ENCODE measurements around the gene POU2F2. TPM values are rescaled to one million over a fixed set of nuclear protein-coding genes. Genes with fewer than 3 reads are reported as not detected.

The POU2F2 gene
- total RNA-seq, 4 donors from 2014 or later, result 0.93 to 1.8 (median 1.5) TPM

DNA sequence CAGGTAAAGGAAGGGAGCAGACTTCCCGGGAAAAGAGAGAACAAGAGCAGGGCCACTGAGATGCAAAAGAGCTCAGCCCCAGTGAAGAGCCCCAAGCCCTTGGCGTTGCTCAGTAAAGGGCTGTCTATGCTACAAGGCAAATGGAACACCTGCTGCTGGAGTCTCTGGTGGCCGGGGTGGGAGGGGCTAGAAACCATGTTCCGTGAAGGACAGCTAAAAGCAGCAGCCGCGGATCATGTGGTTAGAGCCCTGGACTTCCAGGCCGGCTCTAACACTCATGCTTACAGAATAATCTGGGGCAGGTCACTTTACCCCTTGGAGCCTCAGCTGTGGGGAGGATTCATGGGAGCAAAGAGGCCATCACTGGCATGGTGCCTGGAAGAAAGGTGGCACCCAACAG is 17.8 kb downstream of the POU2F2 start:
- Histone ChIP-seq H3K36me3 (no peaks in the 10 kb centered on the region), H3K27ac (peak overlapping the region in 2 of 4 donors; percentile 52 to 72), H3K4me1 (peaks cover 0 to 14% (median 3%) of the 10 kb centered on the region in 3 donors), H3K27me3 (peaks cover 9% of the 10 kb centered on the region), H3K9me3 (no peaks in the 10 kb centered on the region), H3K4me3 (no peak overlapping the region)
- no peak for ATAC-seq
- WGBS, 2 donors (ENCODE audit: low coverage in 1 of 2), result 20 to 50% methylated on average over 1 to 7 of the region's 7 CpGs
- TF ChIP-seq CTCF (IDR thresholded peaks at IDR 0.05) (no peak), POLR2A (IDR thresholded peaks at IDR 0.05) (no peak), POLR2AphosphoS5 (IDR thresholded peaks at IDR 0.05) (no peak), EP300 (IDR thresholded peaks at IDR 0.05) (no peak)

DNA sequence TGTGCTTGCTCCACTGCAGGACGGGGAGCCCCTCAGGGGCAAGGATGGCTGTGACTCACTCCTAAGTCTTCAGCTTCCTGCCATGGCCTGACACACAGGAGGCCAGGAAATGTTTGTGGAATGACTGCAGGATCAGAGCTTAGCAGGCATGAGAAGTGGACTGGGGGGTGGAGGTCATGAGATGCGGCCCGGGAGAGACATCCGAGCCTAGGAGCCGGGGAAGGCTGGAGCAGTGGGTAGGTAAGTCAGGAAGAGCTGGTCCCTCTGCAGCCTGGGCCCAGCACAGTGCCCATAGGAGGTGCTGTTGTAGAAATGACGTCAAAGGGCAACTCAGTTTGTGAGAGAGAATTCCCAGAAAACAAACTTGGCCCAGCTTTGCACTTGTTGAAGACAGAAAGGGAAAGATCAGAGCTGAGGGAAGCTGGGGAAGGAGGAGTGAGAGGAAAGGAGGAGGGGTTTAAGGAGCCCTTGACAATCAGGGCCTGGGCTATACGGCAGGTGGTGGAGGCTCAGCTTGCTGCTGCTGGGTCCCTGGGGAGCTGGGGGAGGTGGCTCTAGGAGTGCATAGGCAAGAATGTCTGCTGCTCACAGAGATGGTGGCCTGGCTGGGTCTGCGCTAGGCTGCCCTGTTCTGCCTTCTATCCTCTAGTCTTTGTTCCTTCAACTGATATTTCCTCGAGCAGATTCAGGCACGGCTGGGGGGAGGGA is 18.5 kb downstream of the POU2F2 start:
- H3K4me1 ChIP-seq, result peaks cover 0 to 14% (median 3%) of the 10 kb centered on the region in 3 donors
- H3K27ac ChIP-seq, result peak overlapping the region in 2 of 4 donors; percentile 52 to 72
- peak; percentile 84 for ATAC-seq
- no peak overlapping the region for H3K4me3 ChIP-seq
- WGBS, 2 donors (ENCODE audit: low coverage in 1 of 2), result 33 to 37% methylated on average over 6 to 9 of the region's 10 CpGs
- peaks cover 12% of the 10 kb centered on the region for H3K27me3 ChIP-seq
- H3K36me3 ChIP-seq, result no peaks in the 10 kb centered on the region
- no peaks in the 10 kb centered on the region for H3K9me3 ChIP-seq
- TF ChIP-seq POLR2A (IDR thresholded peaks at IDR 0.05) (no peak), CTCF (IDR thresholded peaks at IDR 0.05) (no peak), EP300 (IDR thresholded peaks at IDR 0.05) (no peak), POLR2AphosphoS5 (IDR thresholded peaks at IDR 0.05) (no peak)

DNA sequence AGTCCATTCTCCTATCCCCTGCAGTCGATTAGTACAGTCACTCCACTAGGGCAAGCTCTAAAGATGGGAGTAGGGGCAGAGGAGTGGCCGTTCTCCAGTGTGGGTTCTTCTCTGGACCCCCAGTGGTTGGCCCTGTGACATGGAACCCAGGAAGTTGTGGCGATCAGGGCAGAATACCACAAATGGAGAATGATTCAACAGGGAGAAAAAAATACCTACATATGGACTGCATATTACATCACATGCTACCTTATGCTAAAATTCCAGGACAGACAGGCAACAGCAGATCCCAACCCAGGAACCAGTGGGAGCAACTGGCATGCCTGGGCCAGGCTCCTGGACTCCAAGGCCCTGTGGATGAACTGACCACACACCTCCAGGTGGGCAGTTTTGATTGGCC is 20.4 kb downstream of the POU2F2 start:
- Histone ChIP-seq H3K36me3 (no peaks in the 10 kb centered on the region), H3K27me3 (peaks cover 31% of the 10 kb centered on the region), H3K4me1 (peaks cover 0 to 14% (median 3%) of the 10 kb centered on the region in 3 donors), H3K4me3 (no peak overlapping the region), H3K27ac (no peak overlapping the region), H3K9me3 (no peaks in the 10 kb centered on the region)
- WGBS, 2 donors (ENCODE audit: low coverage in 1 of 2), result 63 to 100% methylated on average over 1 to 3 of the region's 3 CpGs
- TF ChIP-seq EP300 (IDR thresholded peaks at IDR 0.05), result no peak
- TF ChIP-seq POLR2A (IDR thresholded peaks at IDR 0.05), result no peak
- no peak for ATAC-seq

- WGBS, 2 donors (ENCODE audit: low coverage in 1 of 2), result 67 to 90% methylated on average over 1 of the region's 1 CpG
- TF ChIP-seq CTCF (IDR thresholded peaks at IDR 0.05), result no peak
- TF ChIP-seq POLR2AphosphoS5 (IDR thresholded peaks at IDR 0.05), result no peak
- H3K27me3 ChIP-seq, result peaks cover 35% of the 10 kb centered on the region
- H3K36me3 ChIP-seq, result no peaks in the 10 kb centered on the region
- H3K9me3 ChIP-seq, result no peaks in the 10 kb centered on the region
- H3K27ac ChIP-seq, result no peak overlapping the region
- no peak for ATAC-seq
- no peak overlapping the region for H3K4me3 ChIP-seq
- peaks cover 0 to 14% (median 3%) of the 10 kb centered on the region in 3 donors for H3K4me1 ChIP-seq
Observed at GRCh38 chr19:42111384-42111783, 20.9 kb downstream of the POU2F2 start.

DNA sequence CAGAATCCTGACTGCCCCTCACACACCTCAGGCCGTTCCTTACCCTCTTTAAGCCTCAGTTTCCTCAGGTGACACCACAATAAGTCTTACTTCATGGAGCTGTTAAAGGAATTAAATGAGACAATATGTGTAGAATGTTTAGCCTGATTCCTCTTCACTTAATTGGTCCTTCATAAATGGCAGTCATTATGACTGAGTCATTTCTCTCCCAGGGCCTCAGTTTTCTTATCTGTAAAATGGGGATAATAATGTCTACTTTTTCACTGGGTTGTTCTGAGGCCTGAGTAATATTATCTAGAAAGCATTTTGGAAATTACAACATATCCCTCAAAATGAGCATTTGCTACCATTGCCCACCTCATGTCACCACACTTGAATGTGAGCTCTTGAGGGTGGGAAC is 21.6 kb downstream of the POU2F2 start:
- 25% methylated on average over 1 of the region's 1 CpG; no CpG with 5 or more reads in 1 of the 2 donors for WGBS, 2 donors (ENCODE audit: low coverage in 1 of 2)

More for the DNA sequence above, 21.6 kb downstream of the POU2F2 start:
- H3K9me3 ChIP-seq, result no peaks in the 10 kb centered on the region
- peaks cover 40% of the 10 kb centered on the region for H3K27me3 ChIP-seq
- peaks cover 0 to 14% (median 3%) of the 10 kb centered on the region in 3 donors for H3K4me1 ChIP-seq
- H3K27ac ChIP-seq, result no peak overlapping the region
- no peak overlapping the region for H3K4me3 ChIP-seq
- ATAC-seq, result no peak
- H3K36me3 ChIP-seq, result no peaks in the 10 kb centered on the region
- TF ChIP-seq POLR2AphosphoS5 (IDR thresholded peaks at IDR 0.05), result no peak
- no peak for TF ChIP-seq POLR2A (IDR thresholded peaks at IDR 0.05)
- TF ChIP-seq EP300 (IDR thresholded peaks at IDR 0.05), result no peak
- TF ChIP-seq CTCF (IDR thresholded peaks at IDR 0.05), result no peak
